K562 (cell line): Measurements from ENCODE around the gene PYCR2. TPM values are rescaled to one million over a fixed set of nuclear protein-coding genes. Genes with fewer than 3 reads are reported as not detected.
A peak's percentile ranks its signal among the peaks of the same experiment; 100 is the strongest.

Source experiments
- HSF4 ChIP-seq: fragments of 250-450 bp; sonication (Bioruptor Pico); IDR thresholded peaks from 2 replicates; pipeline ENCODE4 v2.1.2; 2022; ENCODE audit warnings: mild to moderate bottlenecking, moderate library complexity, borderline replicate concordance
- JUNB ChIP-seq: fragments of 450-650 bp; formaldehyde crosslinking; conservative IDR thresholded peaks from 2 replicates; pipeline ENCODE4 v1.4.0; 2020; ENCODE audit warnings: mild to moderate bottlenecking
- MGA ChIP-seq: fragments of 450-650 bp; IDR thresholded peaks from 2 replicates; pipeline ENCODE4 v1.6.1; 2016; ENCODE audit warnings: mild to moderate bottlenecking, moderate library complexity
- RBFOX2 ChIP-seq: fragments of 200-400 bp; formaldehyde crosslinking; IDR thresholded peaks from 2 replicates; pipeline ENCODE4 v1.6.1; 2017; ENCODE audit warnings: low read depth, mild to moderate bottlenecking, low read length, moderate library complexity
- SREBF1 ChIP-seq: fragments of 150-350 bp; IDR thresholded peaks from 2 replicates; pipeline ENCODE4 v1.6.1; 2014; ENCODE audit warnings: antibody characterized with exemption, low read depth, low read length, borderline replicate concordance
- ZNF318 ChIP-seq, 2 experiments: fragments of 450-650 bp; IDR thresholded peaks; 2 replicates each; pipeline ENCODE4 v1.6.1; 2016; ENCODE audit warnings: mild to moderate bottlenecking in 2 of 2, borderline replicate concordance in 1 of 2, low read depth in 1 of 2, moderate library complexity in 1 of 2
- polyA plus RNA-seq, 8 experiments: library from polyadenylated mRNA; depleted of rRNA in 4 of 8; stranded (reverse) in 5 of 8; unstranded in 3 of 8; fragments of >200 nt; fragmentation: Nextera tagmentation in 2 of 8; fragmentation: Illumina TruSeq in 1 of 8; extraction: Ambion mirVana in 2 of 8; extraction: Trizol in 1 of 8; gene quantifications; 2 replicates each; pipeline versions ENCODE4 v1.2.1 to v1.2.3, GENCODE V29; 2011 to 2014; ENCODE audit warnings: inconsistent platforms in 1 of 8, missing spikeins in 1 of 8
- total RNA-seq, 7 experiments: library from RNA; depleted of rRNA in 6 of 7; stranded (reverse); fragments of >200 nt in 6 of 7; fragmentation: Illumina TruSeq in 2 of 7; extraction: Trizol in 2 of 7; gene quantifications; 2 replicates each; pipeline versions ENCODE4 v1.2.1 to v1.2.3, GENCODE V29; 2011 to 2021; ENCODE audit warnings: low replicate concordance in 1 of 7

PYCR2 gene
- total and polyA plus RNA-seq, 9 of the 15 experiments (the other 6 are each of a cell fraction or from before 2014, with no cell fraction given) = 5.5 to 219 (median 127) TPM

GRCh38 chr1:225931270-225932136 is 7.5 kb upstream of the PYCR2 start (continued):
- TF ChIP-seq MGA = peak; percentile 46
- no peak for TF ChIP-seq HSF4 (CRISPR knock-in tag)
- no peak for TF ChIP-seq JUNB (CRISPR knock-in tag)
- TF ChIP-seq ZNF318 (IDR thresholded peaks at IDR 0.05; ENCODE audit: borderline replicate concordance in 1 of 2, low read depth in 1 of 2) = no peak; a peak in 1 of 4 replicates
- TF ChIP-seq SREBF1 = no peak
- TF ChIP-seq RBFOX2 = no peak
